ENCODE results near the gene BARHL1.
"Not testable (repeated sequence)": the region's sequence is repeated elsewhere in the genome, so short reads cannot be mapped to it uniquely, and the experiment has no call there.

BARHL1 gene

GRCh38 chr9:132557159-132557558 is 25.2 kb upstream of the BARHL1 start:
- no peak for DNase-seq

GRCh38 chr9:132559711-132560110 is 22.7 kb upstream of the BARHL1 start:
- DNase-seq: no peak

GRCh38 chr9:132560616-132561202 is 21.7 kb upstream of the BARHL1 start:
- no peak for DNase-seq

- no peak for DNase-seq
Observed at GRCh38 chr9:132562306-132562573, 20.2 kb upstream of the BARHL1 start.

- no peak for DNase-seq
Observed at GRCh38 chr9:132564526-132564925, 17.9 kb upstream of the BARHL1 start.

- DNase-seq: not testable (repeated sequence)
Observed at GRCh38 chr9:132568787-132569186, 13.6 kb upstream of the BARHL1 start.

- DNase-seq: no peak
Observed at GRCh38 chr9:132571806-132572600, 10.4 kb upstream of the BARHL1 start.

GRCh38 chr9:132572921-132573320 is 9.5 kb upstream of the BARHL1 start:
- DNase-seq: no peak

- DNase-seq: no peak
Observed at GRCh38 chr9:132575005-132575609, 7.3 kb upstream of the BARHL1 start.

GRCh38 chr9:132575811-132576210 is 6.6 kb upstream of the BARHL1 start:
- DNase-seq: no peak

GRCh38 chr9:132577119-132577518 is 5.3 kb upstream of the BARHL1 start:
- no peak for DNase-seq

GRCh38 chr9:132578367-132578932 is 4.0 kb upstream of the BARHL1 start:
- DNase-seq: no peak

- DNase-seq: no peak
Observed at GRCh38 chr9:132579427-132579798, 3.0 kb upstream of the BARHL1 start.

GRCh38 chr9:132582786-132583583 is 579 bp downstream of the BARHL1 start:
- DNase-seq: no peak

GRCh38 chr9:132583584-132584304 is 1.3 kb downstream of the BARHL1 start:
- no peak for DNase-seq

GRCh38 chr9:132584601-132585560 is 2.5 kb downstream of the BARHL1 start:
- DNase-seq: no peak

- DNase-seq: no peak
Observed at GRCh38 chr9:132585954-132586829, 3.8 kb downstream of the BARHL1 start.

GRCh38 chr9:132586830-132587591 is 4.6 kb downstream of the BARHL1 start:
- no peak for DNase-seq

GRCh38 chr9:132587592-132587955 is 5.2 kb downstream of the BARHL1 start:
- no peak for DNase-seq

GRCh38 chr9:132588098-132588497 is 5.7 kb downstream of the BARHL1 start:
- no peak for DNase-seq
